Small intestine (tissue), 7 donors: ENCODE data around the gene WIPF1. TPM values are rescaled to one million over a fixed set of nuclear protein-coding genes. Genes with fewer than 3 reads are reported as not detected.

Source experiments
- DNase-seq, 2 donors: peaks; one replicate each; pipeline versions ENCODE4 v3.0.0 to v3.0.0-alpha.2; 2013
- FAIRE-seq: peaks from 2 replicates; lab custom pipeline; 2012; peaks lifted over from hg19 to GRCh38; lab: Jason Lieb, UNC
- H3K27ac ChIP-seq, 3 donors: one replicate each; pipeline ENCODE4 v1.5.1; 2013; ENCODE audit warnings: low read length in 2 of 3, mild to moderate bottlenecking in 2 of 3, control low read depth in 1 of 3, inconsistent platforms in 1 of 3, low read depth in 1 of 3, moderate library complexity in 1 of 3
- H3K27me3 ChIP-seq, 3 donors: one replicate each; pipeline ENCODE4 v1.6.1; 2013; ENCODE audit warnings: low read length in 3 of 3, inconsistent platforms in 1 of 3; ENCODE audit not compliant: control insufficient read depth in 3 of 3, insufficient read depth in 3 of 3
- H3K36me3 ChIP-seq, 3 donors: one replicate each; pipeline ENCODE4 v1.6.1; 2013; ENCODE audit warnings: low read length in 3 of 3, inconsistent platforms in 1 of 3, low read depth in 1 of 3, mild to moderate bottlenecking in 1 of 3, moderate library complexity in 1 of 3; ENCODE audit not compliant: control insufficient read depth in 3 of 3, insufficient read depth in 2 of 3
- H3K4me1 ChIP-seq, 3 donors: one replicate each; pipeline ENCODE4 v1.6.1; 2013; ENCODE audit warnings: low read length in 2 of 3, inconsistent platforms in 1 of 3, low read depth in 1 of 3, mild to moderate bottlenecking in 1 of 3, moderate library complexity in 1 of 3; ENCODE audit not compliant: control insufficient read depth in 3 of 3, insufficient read depth in 2 of 3
- H3K4me3 ChIP-seq, 3 donors: one replicate each; pipeline ENCODE4 v1.5.1; 2013; ENCODE audit warnings: low read length in 3 of 3, control low read depth in 1 of 3, inconsistent platforms in 1 of 3, low read depth in 1 of 3, mild to moderate bottlenecking in 1 of 3, moderate library complexity in 1 of 3
- H3K9me3 ChIP-seq, 2 donors: one replicate each; pipeline ENCODE4 v1.6.1; 2013; ENCODE audit warnings: low read depth in 1 of 2, low read length in 1 of 2; ENCODE audit not compliant: control insufficient read depth in 2 of 2, insufficient read depth in 1 of 2
- WGBS, 3 donors: extraction: QIAGEN DNeasy Blood & Tissue Kit; methylation state at CpG; one replicate each; pipeline ENCODE4 v1.1.7; 2013; 5-methylcytosine and 5-hydroxymethylcytosine counted together
- polyA plus RNA-seq, 4 donors: library from polyadenylated mRNA; stranded (reverse) in 3 of 4; unstranded in 1 of 4; fragments of 200-250 nt in 3 of 4; fragments of 120-200 nt in 1 of 4; gene quantifications; one replicate each; pipeline versions ENCODE4 v1.2.1 to v1.2.3, GENCODE V29; 2013
- donor health status: healthy with polysubstance abuse.
- donor health status: control.
- donor health status: control.
- donor health status: Bipolar disorder and iron deficiency.
- donor health status: healthy.

The WIPF1 gene
- polyA plus RNA-seq, 4 donors = 3.1 to 28.9 (median 14.6) TPM

- WGBS, 3 donors = 46 to 48% (median 47%) methylated on average over 2 of the region's 2 CpGs
- Histone ChIP-seq H3K4me1 (no peaks in the 10 kb centered on the region), H3K27me3 (no peaks in the 10 kb centered on the region), H3K36me3 (no peaks in the 10 kb centered on the region), H3K4me3 (no peak overlapping the region), H3K9me3 (peaks cover 0 to 42% of the 10 kb centered on the region in 2 donors), H3K27ac (no peak overlapping the region)
- DNase-seq = no peak
- FAIRE-seq = no peak
Measured at GRCh38 chr2:174510583-174511189, 86.9 kb downstream of the WIPF1 start.

Other genes starting within 250 kb of the WIPF1 start
- gene SCRN3, start 202.1 kb downstream of the WIPF1 start, polyA plus RNA-seq = 10 to 100 TPM; 11.1 to 33.3 (median 19.7) TPM
- gene GPR155, start 110.8 kb downstream of the WIPF1 start, polyA plus RNA-seq = 1 to 10 TPM in 2 of 4 donors, under 1 TPM in 2; 0.22 to 1.9 (median 1.2) TPM
- under 1 TPM in 2 of 4 donors, not detected in 2; 0.27 to 0.64 TPM for gene CHRNA1, start 166.7 kb upstream of the WIPF1 start, polyA plus RNA-seq